ENCODE data around the gene COX5B.

COX5B gene

DNA sequence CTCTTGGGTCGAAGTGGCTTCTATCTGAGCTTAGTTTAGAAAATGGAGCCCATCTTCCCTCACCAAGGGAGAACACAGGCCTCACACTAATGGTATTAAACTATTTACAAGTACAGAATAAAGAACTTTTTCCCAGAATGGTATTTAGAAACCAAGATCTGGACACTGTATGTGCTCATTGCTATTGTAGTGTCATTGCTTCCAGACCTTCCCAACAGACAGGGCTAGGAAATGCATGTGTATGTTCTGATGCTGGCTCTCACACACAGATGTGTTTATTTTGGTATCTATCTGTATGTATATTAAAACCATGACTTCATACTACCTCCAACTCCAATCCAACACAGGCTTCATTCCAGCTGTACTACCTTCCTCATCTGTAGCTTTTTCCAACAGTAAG, 8.0 kb downstream of the COX5B start:
- in situ Hi-C loops (cut with MboI; ENCODE audit: low sequenced_read_pairs), result no loop called here

- in situ Hi-C loops (cut with MboI; ENCODE audit: low sequenced_read_pairs), result no loop called here
These were observed 8.4 kb downstream of the COX5B start for GRCh38 chr2:97654309-97654708.

- in situ Hi-C loops (cut with MboI; ENCODE audit: low sequenced_read_pairs), result no loop called here
These were observed 8.9 kb downstream of the COX5B start for GRCh38 chr2:97654791-97655190.

GRCh38 chr2:97656129-97656755, 10.4 kb downstream of the COX5B start:
- in situ Hi-C loops (cut with MboI; ENCODE audit: low sequenced_read_pairs), result no loop called here

DNA sequence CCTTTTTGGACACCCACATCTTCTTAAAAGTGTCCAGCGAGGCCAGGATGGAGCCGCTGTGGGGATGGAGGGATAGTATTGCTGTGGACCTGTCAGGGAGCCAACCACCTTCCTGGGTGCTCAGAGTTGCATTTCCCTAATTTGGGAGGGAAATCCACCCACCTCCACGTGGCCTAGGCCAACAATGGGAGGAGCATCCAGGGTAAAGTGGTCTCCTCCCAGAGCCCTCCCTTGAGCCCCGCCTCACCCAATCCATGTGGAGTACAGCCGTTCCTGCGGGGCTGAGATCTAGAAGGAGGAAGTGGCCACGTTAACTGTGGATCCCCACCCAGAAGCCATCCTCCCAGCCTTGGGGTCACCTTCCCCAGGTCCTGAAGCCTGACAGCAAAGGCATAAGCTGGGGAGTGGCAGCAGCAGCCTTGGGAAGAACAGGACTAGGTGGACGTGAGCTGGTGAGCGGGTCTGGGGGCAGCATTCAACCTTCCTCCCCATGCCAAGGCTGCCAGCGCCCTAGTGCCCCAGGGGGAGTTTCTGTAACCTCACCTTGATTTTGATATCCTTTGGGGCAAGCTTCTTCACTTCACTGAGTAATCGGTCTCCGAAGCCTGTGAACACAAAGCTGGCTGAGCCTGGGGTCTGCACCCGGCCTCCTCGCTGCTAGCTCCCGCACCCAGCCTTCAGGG, 11.2 kb downstream of the COX5B start:
- in situ Hi-C loops (cut with MboI; ENCODE audit: low sequenced_read_pairs), result no loop called here

- in situ Hi-C loops (cut with MboI; ENCODE audit: low sequenced_read_pairs), result no loop called here
These were observed 12.3 kb downstream of the COX5B start for GRCh38 chr2:97657986-97658690.

DNA sequence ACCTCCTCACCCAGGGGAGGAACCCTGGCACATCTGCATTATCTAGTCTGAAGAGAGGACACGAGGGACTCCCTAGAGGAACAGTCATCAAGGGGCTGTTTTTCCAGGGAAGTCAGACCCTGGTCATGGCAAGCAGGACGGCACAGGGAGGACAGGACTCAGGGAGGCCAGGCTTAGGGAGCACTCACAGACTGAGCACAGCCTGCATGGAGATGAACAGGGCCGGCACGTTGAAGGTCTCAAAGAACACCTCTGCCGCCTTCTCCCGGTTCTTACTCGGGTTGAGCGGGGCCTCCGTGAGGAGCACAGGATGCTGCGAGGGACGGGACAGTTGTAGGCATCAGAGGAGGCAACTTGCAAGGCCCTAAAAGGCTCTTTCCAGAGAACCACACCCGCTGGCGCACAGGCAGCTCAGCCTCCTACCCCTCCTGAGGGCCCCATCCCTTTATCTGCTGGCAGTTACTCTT, 12.9 kb downstream of the COX5B start:
- in situ Hi-C loops (cut with MboI; ENCODE audit: low sequenced_read_pairs), result no loop called here

DNA sequence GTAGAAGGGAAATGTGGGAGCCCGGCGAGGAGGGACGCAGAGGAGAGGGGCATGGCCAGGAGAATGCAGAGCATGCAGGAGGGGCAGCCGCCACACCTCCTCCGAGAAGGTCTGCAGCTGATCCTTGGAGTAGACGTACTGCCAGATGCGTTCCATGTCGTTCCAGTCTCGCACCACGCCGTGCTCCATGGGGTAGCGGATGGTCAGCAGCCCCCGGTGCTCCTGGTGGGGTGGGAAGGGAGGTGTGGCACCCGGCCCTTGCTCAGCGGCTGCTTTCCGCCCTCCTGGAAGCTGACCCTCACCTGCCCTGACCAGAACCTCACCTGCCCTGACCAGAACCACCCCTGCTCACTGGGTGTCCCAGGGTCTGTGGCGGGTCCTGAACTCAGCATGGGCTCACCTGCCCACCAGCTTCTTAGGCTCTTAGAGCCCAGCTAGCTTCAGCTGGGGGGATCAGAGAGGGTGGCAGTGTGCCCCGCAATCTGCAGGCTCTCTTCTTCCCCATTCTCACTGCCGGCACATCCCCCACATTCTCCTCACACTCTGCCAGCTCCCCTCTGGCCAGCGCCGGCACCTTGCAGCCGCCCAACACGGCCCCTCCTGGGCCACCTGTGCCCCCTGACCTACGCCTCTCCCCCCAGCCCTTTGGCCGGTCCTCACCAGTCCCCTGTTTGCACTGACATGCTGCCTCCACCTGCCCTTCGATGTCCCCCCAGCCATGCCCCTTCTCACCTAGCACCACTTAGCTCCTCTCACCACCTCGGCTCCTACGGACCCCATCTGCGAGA, 13.6 kb downstream of the COX5B start:
- in situ Hi-C loops (cut with MboI; ENCODE audit: low sequenced_read_pairs), result no loop called here

DNA sequence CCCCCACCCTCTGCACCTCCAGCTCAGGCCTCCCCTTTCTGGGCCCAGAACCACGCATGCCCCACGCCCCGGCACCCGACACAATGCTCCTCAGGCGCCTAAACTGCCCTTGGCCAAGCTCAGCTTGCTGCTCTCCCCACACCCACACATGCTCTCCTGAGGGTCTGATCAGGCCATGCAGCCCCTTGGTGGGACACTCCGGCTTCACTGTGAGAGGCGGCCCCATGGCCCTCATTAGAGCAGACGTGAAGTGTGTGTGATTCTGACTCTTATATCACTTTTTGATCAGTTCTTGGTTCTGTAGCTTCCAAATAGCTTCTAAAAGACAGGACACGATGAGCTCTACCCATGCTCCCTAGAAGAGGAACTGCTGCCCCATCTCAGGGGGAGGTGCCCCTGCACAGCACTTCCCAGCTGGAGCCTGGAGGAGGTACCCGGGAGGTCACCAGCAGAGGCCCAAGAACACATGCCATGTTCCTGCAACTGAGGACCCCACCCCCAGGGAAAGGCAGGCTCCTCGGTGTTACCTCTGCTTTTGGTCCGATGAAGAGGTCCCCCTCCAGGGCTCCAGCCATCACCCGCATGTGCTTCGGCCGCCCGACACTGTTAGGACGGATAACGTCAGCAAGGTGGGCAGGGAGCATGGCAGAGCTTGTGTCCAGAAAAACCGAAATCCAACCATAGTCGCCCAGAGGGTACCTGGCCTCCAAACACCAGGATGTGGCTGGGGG, 14.3 kb downstream of the COX5B start:
- in situ Hi-C loops (cut with MboI; ENCODE audit: low sequenced_read_pairs), result no loop called here

DNA sequence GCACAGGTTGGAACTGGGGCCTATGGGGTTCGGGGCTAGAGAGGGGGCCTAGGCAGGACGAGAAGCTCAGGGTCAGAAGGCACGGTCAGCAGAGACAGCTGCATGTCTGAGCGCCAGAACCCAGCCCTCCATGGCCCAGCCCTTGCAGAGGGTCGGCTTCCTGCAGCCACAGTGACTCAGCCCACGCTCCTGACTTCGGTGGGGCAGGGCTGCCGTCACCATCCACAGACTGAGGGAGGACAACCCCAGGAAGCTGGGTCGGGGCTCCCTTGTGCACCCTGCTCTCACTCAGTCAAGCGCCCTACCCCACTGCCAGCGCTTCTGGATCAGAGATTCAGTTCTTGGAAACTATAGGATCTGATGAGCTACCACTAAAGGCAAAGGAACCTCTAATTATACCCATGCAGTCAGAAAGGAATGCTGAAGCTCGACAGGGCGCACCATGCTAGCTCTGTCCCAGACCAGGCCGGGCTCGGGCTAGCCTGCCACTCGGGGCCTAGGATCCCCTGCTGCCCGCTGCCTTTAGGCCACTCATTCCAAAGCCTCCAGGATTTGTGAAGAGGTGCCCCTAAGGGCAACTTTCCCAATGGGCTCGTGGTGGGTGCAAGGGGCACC, 15.0 kb downstream of the COX5B start:
- in situ Hi-C loops (cut with MboI; ENCODE audit: low sequenced_read_pairs), result no loop called here

DNA sequence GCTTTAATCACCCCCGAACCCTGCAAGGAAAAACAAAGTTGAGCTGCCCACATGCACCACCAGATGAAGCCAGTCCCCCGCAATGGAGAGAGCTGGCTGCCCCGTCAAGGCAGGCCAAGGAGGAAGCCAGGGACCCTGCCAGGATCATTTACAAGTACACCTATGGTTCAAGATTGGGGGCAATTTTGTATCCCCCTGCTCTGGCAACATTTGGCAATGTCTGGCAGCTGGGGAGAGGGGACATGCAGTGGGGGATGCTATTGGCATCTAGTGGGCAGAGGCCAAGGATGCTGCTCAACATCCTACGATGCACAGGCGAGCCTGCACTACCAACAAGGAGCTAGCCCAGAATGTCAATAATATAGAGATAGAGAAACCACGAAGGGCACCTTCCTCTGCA, 16.1 kb downstream of the COX5B start:
- in situ Hi-C loops (cut with MboI; ENCODE audit: low sequenced_read_pairs), result no loop called here

GRCh38 chr2:97662386-97662894, 16.6 kb downstream of the COX5B start:
- in situ Hi-C loops (cut with MboI; ENCODE audit: low sequenced_read_pairs), result no loop called here

DNA sequence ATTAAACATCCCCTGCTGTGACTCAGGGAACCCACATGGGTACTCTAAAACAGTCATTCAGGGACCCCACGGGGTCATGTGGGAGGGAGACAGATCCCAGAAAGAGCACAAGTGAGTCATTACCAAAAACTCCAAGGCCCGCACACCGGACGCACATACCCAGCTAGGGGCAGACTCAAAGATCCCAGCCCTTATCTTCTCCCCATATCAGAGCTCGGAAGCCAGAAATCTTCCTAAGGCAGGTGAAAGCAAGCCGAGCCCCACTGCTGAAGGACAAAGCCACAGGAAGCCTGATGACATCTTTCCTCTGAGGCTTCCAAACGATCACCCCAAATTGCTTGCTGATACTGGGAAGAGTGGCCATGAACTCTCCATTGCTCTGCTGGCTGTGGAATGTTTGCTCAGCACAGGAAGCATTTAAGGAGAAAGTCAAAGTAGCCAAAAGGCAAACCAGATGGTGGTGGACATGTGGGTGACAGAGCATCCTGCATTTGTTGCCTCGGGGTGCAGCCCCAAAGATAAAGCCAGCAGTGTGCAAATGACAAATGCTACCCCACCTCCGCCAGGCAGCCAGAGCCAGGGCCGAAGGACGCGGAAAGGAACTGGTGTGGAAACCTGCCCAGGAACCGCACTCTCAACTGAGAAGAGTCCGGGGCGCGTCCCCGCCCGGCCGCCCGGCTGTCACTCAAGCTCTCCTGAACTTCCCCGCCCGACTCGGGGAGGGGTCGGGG, 17.2 kb downstream of the COX5B start:
- in situ Hi-C loops (cut with MboI; ENCODE audit: low sequenced_read_pairs), result no loop called here

GRCh38 chr2:97663626-97663961, 17.7 kb downstream of the COX5B start:
- in situ Hi-C loops (cut with MboI; ENCODE audit: low sequenced_read_pairs), result no loop called here

GRCh38 chr2:97663962-97664635, 18.2 kb downstream of the COX5B start, which contains the start of gene ACTR1B:
ACTR1B (minus strand) TSS chr2:97664044; CDS start chr2:97663890, 154 bp downstream.
- in situ Hi-C loops (cut with MboI; ENCODE audit: low sequenced_read_pairs), result no loop called here

DNA sequence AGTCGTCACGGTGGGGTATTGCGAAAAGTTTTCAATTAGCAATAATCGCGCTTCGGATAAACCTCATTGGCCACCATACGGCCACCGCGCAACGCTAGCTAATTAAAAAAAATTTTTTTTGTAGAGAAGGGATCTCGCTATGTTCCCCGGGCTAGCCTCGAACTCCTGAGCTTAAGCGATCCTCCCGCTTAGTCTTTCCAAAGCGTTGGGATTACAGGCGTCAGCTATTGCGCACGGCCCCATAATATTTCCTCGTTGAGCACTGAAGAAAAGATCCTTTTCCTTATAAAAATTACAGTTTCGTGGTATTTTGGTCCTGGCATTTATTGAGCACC, 18.7 kb downstream of the COX5B start:
- in situ Hi-C loops (cut with MboI; ENCODE audit: low sequenced_read_pairs), result no loop called here

- in situ Hi-C loops (cut with MboI; ENCODE audit: low sequenced_read_pairs), result no loop called here
These were observed 23.6 kb downstream of the COX5B start, which contains the start of gene C2orf92 for GRCh38 chr2:97669448-97669847. C2orf92 (plus strand) TSS chr2:97669713; CDS start chr2:97669789, 76 bp downstream.

- in situ Hi-C loops (cut with MboI; ENCODE audit: low sequenced_read_pairs), result no loop called here
These were observed 24.6 kb downstream of the COX5B start for GRCh38 chr2:97670471-97670870.

DNA sequence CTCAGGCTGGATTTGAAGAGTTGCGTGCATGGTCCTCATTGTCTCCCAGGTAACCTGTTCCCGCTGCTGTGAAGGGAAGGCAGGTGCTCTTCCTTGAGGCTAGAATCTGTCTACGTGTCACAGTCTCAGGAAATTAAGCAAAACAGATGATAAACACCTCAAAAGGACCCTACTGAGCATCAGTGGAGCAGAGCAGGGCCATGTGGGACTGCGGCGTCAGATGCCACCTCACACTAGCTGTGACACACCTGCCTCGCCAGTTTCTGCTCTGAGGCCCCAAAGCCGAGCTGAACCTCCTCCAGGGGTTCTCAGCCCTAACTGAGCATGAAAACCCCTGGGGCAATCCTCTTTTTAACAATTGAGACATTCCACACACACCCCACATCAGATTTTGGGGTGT, 25.7 kb downstream of the COX5B start:
- in situ Hi-C loops (cut with MboI; ENCODE audit: low sequenced_read_pairs), result no loop called here

All from hTERT RPE-1 (cell line).